ENCODE data around the gene SDS.

Gene SDS, protein sequence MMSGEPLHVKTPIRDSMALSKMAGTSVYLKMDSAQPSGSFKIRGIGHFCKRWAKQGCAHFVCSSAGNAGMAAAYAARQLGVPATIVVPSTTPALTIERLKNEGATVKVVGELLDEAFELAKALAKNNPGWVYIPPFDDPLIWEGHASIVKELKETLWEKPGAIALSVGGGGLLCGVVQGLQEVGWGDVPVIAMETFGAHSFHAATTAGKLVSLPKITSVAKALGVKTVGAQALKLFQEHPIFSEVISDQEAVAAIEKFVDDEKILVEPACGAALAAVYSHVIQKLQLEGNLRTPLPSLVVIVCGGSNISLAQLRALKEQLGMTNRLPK

DNA sequence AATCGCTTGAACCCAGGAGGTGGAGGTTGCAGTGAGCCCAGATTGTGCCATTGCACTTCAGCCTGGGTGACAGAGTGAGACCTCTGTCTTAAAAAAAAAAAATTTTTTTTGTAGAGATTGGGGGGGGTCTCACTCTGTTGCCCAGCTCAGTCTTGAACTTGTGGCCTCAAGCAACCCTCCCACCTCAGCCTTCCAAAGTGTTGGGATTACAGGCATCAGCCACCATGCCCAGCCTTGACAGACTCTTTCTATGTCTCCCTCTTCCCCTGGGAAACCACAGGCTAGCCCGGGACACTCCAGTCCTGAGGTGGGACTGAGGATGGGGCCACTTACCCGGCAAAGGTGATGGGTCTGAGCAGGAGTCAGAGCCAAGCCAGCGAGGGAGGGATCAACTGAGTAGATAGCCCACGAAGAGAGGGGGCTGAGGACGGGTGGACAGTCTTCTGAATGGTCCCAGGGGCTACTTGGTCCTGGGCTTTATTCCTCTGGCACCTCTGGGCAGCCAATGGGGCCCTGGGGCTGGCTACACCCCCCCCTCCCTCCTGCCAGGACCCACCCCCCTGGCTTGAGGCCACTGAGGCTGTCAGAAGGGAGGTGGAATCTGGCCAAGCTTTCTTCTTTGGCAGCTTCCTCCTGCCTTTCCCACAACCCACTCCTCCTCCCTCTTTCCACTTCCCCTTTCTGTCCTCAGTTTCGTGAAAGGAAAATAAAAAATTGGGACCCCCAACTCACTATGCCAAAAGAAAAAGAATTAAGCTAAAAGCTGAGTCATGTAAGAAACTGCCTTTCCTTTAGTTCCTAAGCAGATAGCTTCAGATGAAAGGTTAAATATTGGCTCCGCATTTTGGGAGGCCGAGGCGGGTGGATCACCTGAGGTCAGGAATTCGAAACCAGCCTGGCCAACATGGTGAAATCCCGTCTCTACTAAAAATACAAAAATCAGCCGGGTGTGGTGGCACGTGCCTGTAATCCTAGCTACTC is at the start of gene SDS:
TSS of gene SDS (minus strand) at position 453 of the 981 bp plus-strand sequence. CDS start 4,179 bp downstream, outside the sequence.
- DNase-seq = no peak

DNA sequence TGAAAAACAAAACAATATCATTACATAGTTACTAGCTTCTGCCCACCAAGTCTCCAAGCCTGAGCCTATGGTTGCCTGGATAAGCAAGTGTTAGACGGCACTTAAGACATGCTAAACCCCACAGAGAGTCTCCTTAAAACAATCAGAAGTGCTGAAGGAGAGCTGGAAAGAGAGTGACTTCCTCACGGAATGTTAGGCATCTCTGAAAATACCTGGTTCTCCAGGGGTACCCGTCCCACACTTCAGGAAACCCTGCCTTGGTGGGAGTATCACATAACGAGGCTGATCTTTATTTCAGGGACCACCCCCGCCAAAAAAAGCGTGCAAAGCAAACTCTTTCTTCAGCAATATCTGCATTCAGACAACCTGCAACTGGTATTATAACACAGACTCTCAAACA is 49.6 kb upstream of the SDS start:
- DNase-seq = no peak

DNA sequence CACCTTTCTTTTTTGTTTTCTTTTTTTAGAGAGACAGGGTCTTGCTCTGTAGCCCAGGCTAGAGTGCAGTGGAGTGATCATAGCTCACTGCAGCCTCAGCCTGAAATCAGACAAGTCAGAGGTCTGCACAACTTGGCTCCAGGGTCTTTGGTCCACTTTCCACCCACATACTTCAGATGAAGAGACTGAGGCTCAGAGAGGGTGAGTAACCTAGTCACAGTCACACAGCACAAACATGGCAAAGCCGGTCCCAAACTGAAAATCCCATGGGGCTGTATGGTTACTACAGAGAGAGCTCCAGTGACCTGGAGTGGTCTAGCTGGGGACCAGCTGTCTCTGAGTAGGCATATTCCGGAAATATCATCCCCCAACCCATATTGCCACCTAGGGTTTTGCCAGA is 48.8 kb upstream of the SDS start:
- no peak for DNase-seq

DNA sequence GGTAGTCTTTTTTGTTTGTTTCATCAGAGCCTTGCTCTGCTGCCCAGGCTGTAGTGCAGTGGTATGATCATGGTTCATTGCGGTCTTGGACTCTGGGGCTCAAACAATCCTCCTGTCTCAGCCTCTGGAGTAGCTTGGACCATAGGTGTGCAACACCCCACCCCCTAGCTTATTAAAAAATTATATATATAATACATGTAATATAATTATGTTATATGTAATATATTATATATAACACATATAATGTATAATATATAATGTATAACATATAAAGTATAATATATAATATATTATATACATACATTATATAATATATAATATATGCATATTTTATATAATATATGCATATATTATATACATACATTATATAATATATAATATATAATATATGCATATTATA is 46.2 kb upstream of the SDS start:
- no peak for DNase-seq

DNA sequence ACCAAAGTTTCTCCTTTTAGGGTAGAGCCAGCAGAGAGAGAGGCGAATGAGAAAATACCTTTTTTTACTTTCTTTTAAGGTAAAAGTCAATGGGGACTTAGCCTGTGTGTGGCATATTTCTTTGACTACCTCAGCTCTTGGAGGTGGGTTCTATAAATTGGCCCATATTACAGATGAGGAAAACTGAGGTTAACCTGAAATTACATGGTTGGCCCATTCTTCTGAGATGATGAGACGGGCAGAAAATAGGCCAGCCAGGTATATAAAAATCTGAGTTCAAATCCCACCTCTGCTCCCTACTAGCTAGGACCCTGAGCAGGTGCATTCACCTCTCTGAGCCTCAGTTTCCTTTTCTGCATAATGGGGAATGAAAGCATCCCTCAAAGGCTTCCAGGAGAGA is 45.6 kb upstream of the SDS start:
- no peak for DNase-seq

DNA sequence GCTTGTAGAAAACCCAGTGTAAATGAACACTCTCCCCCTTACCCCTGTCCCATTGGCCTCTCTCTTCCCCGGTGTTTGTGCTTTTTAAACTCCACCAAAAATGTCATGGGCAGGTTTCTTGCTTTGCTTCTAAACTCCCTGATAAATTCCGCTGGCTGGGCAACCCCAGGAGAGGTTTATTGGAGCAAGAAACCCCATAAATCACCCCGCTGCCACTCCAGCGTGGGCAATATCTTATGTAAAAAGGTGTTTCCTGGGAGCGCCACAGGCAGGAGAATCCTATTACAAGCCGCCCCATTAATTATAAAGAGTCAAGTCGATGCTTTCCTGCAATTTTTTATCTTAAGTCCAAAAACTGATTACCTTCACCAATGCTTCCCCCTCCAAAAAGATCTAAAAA is 45.2 kb upstream of the SDS start:
- DNase-seq = no peak

DNA sequence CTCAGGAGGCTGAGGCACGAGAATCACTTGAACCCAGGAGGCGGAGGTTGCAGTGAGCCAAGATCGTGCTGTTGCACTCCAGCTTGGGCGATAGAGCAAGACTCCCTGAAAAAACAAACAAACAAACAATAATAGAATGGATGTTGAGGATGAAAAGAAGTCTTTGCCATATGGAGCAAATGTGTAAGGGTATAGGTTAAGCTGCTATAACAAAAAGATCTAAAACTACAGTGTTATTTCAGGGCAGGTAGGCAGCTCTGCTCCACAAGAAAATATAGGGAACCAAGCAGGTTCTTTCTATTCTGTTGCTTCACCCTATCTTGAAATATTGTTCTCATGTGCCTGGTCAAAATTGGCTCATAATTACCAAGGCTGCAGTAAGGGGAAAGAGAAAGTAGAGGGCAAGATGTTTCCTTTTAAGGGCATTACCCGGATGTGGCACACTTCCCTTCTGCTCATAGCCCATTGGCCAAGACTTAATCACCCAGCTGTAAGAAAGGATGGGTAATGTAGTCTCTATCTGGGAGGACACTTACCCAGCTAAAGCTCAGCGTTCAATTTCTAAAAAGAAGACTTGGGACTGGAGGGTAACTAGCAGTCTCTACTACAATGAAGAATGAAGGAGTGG is 42.0 kb upstream of the SDS start:
- DNase-seq = no peak

DNA sequence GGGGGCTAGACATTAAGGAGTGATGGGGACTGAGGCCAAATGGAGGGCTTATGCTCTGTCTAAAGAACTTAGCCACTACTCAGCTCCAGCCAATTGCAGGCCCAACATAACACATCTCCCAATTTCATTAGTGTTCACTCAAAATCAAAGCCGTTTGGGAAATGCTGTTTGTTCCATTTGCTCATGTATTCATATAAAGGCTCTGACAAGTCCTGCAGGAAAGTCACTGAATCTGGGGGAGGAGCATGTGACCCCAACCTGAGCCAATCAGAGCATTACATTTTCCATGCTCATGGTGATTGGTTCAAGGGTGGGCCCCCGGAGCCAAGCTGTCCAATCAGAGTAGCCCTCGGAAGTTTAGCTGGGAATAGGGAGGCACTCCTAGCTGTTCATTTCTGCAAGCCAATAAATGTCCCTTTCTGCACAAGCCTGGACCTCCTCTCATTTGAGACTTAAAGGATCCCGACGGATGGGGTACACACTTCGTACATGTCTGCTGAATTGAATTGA is 39.4 kb upstream of the SDS start:
- no peak for DNase-seq

DNA sequence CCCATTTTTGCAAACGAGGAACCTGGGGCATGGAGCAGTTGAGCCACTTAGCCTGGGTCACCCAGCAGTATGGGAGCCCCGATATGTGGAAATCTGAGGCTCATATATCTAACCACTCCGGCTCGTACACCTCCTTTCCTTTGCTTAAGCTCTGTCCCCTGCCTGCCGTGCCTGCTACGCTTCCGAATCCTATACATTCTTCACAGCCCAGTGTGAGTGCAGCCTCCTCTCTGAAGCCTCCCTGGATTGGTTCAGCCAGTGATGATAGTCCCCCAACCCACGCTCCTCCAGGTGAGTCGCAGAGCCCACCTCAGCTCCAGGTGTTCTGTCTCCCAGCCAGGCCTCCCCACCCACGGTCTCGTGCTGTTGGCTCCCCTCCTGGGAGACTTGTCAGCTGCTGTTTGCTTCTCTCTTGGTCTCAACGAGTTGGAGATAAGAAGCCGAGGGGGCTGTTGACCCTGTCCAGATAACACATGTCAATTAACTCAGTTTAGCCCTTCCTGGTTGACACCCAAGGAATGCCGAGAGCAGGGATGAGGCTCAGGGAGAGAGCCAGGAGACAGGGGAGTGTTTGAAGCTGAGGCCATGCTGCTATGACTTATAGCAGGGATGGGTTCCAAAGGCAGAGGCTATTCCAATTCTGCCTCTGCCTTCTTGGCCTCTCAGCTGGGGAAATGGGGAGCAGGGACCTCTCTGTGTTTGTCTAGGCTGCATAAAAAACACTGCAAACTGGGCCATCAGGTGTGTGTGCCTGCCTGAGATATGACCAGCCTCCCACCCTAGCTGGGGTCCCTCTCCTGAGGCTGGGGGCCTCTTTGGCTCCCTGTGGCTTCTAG is 37.5 kb upstream of the SDS start:
- no peak for DNase-seq

DNA sequence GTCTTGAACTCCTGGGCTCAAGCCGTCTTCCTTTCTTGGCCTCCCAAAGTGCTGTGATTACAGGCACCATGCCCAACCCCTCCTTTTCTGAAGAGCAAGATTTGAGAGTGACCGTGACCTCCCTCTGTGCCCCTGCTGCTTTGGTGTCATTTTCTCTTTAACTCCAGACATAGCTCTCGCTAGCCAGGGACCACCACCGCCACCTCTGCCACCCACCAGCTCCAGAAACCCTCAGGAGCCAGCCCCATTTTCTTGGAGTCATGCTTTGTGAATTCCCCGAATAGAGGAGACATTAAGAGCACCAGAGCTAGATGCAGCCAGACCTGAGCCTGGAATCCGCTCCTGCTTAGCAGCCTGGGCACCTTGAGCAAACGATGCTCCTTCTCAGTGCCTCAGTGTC is 36.6 kb upstream of the SDS start:
- no peak for DNase-seq

DNA sequence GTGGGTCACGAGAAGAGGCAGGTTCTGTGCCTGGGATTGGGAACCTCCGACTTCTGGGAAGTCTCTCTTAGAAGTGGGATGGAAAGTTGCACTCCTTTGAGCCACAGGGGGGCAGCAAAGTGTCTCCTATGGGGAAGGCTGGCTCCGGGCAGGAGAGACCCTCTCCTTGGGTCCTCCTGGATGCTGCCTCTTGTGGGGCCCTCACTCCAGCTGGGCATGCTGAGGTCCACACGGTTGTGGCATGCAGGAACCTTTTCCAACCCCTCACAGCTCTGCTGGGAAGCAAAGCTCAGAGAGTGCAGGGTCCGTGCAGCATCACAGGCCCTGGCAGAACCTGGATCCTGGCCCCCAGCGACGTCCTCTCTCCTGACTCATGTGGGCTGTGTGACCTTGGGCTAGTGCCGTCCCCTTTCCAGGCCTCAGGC is 35.9 kb upstream of the SDS start:
- DNase-seq = no peak

DNA sequence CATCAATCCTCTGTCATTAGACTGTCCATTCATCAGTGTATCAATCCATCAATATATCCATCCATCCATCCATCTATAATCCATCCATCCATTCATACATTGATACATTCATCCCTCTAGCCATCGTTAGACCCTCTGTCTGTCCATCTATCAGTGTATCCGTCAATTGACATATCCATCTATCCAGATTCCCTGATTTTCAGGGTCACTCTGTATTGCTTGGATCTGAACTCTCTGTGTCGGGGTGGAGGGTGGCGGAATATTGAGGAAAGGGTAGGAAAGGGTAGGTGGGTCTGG is 35.6 kb upstream of the SDS start:
- DNase-seq = no peak

DNA sequence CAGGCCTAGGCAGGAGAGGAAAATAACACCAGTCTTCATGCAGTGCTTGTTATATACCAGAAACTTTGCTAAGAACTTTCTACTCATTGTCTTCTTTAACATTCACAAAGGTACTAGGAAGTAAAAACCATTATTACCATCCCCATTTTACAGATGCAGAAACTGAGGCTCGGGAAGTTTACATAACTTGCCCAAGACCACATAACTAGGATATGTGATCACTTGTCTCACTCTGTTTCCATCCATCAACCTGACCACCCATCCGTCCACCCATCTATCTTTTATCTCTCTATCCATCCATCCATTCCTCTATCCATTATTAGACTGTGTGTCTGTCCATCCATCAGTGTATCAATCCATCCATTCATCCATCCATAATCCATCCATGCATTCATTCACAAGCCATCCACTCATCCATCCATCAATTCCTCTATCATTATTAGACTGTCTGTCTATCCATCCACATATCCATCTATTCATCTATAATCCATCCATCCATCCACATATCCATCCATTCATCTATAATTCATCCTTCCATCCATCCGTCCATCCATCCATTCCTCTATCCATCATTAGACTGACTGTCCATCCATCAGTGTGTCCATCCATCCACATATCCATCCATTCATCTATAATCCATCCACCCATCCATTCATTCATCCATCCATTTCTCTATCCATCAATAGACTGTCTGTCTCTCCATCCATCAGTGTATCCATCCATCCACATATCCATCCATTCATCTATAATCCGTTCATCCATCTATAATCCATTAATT is 35.0 kb upstream of the SDS start:
- no peak for DNase-seq

DNA sequence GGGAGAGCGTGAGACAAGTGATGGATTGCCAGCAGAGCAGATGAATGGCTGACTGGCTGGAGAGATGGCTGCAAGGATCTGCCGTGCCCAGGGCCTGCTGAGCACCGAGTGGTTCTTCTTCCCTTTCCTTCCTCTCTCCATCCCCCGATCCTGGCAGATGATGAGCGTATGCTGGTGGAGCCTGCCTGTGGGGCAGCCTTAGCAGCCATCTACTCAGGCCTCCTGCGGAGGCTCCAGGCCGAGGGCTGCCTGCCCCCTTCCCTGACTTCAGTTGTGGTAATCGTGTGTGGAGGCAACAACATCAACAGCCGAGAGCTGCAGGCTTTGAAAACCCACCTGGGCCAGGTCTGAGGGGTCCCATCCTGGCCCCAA is 34.0 kb upstream of the SDS start:
- no peak for DNase-seq

DNA sequence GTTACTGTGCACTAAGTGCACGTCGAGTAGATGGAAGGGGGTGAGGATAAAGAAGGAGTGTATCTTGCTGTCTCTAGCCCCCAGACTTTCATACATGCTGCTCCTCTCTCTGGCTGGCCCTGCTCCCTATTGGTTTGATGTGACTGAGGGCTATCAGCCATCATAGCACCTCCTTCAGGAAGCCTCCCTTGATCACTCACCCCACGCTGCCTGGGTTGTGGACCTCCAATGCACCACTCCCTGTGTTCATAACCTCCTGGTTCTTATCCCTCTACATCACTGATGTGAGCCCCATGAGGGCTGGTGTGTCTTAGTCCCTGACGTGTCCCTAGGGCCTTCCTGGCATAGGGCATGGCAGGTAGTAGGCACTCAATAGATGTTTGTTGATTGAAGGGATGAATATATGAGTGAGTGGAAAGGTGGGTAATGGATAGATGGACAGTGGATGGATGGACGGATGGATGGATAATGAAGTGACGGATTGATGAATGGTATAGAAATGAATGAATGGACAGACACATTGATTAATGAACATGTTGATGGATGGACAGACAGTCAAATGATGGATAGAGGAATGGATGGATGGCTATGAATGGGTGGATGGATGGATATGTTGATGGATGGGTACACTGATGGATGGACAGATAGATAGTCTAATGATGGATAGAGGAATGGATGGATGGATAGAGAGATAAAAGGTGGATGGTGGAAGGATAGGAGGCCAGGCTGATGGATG is 33.5 kb upstream of the SDS start:
- no peak for DNase-seq

DNA sequence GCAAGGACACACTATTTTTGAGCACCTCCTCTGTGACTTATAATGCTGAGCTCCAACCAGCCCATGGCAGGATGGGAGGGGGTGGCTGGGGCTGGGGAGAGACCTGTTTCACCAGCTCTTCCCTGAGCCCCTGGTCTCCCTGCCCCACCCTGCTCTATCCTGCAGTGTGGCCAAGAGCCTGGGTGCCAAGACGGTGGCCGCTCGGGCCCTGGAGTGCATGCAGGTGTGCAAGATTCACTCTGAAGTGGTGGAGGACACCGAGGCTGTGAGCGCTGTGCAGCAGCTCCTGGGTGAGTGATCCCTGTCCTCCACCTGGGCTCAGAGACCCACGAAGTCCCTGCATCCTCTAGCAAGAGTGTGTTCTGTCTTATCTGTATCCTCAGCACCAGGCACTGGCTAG is 32.9 kb upstream of the SDS start:
- no peak for DNase-seq

DNA sequence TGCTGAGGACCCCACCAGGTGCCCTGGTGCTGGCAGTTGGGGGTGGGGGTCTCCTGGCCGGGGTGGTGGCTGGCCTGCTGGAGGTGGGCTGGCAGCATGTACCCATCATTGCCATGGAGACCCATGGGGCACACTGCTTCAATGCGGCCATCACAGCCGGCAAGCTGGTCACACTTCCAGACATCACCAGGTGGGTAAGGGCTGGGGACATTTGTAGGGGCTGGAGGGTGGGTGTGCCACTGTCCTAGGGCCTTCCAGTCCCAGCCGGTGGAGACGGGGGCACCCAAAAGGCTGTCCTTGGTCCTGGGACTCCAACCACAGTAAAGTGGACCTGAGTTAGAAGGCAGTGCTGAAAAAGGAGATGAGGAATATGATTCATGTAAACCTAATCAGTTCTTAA is 31.7 kb upstream of the SDS start:
- no peak for DNase-seq

DNA sequence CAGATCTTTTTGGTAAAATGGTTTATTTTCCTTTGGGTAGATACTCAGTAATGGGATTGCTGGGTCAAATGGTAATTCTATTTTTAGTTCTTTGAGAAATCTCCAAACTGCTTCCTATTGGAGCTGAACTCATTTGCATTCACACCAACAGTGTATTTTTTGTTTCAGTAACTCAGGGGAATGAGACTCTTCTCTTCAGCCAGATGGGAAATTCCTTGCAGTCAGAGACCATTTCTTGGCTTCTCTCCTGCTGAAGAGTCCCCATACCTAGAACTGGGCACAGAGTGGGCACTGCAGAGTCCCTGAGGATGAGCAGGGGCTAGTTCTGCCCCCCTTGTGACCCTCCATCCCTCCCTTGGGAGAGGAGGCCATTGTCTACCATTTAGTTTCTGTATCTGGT is 29.3 kb upstream of the SDS start:
- DNase-seq = no peak

DNA sequence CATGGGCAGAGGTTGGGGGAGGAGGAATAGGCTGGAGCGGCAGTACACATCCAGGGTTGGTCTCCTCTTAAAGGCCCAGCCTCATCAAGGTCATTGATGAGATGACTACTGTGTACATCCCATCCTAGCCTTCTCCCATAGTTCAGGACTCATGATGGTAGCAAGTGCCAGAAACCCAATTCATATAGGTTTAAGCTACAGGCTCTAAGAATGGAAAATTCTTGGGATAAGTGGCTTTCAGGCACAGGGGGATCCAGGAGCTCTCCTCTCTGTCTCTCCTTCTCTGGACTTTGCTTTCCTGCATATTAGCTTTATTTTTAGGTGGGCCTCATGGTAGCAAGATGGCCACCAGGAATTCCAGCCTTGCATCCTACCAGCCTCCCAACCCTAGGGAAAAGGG is 24.8 kb upstream of the SDS start:
- DNase-seq = no peak

DNA sequence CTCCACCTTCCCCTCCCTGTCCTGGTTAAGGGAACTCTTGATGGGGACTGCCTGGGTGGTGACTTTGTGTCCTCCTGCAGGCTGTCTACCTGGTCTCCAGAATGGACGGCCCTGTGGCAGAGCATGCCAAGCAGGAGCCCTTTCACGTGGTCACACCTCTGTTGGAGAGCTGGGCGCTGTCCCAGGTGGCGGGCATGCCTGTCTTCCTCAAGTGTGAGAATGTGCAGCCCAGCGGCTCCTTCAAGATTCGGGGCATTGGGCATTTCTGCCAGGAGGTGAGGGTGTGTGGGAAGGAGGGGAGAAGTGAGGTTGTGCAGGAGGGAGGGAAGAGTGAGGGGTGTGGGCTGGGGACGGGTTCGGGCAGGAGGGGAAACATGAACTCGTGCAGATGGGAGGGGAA is 24.2 kb upstream of the SDS start:
- DNase-seq = no peak

DNA sequence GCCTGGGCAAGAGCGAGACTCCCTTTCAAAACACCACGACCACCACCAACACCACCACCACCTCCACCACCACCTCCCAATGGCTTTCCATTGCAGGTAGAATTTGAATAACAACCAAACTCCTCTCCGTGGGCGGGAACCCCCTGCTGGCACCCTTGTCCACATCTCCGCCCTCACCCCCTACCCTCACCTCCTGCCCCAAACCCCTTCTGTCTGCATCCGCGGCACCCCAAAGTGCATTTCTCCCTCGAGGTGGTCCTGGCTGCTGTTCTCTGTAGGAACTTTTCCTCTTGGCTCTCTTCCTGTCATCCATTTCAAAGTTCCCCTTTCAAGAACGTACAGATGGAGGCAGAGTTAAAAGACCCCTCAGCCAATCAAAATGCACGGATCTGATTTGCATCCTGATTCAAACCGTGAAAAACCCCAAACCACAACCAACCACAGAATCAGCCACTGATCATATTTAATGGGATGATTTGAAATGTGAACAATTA is 22.3 kb upstream of the SDS start:
- no peak for DNase-seq
